Suprapubic skin (tissue), 3 donors: Measurements from ENCODE around the gene RPL15.

Experiments used
- CTCF ChIP-seq, 2 donors: fragments of 200-600 bp in 1 of 2; fragments of 450-650 bp in 1 of 2; sonication (generic) in 1 of 2; IDR thresholded peaks; one replicate each; pipeline ENCODE4 v1.5.1; 2016 to 2019; ENCODE audit warnings: antibody characterized with exemption in 2 of 2, mild to moderate bottlenecking in 1 of 2, moderate library complexity in 1 of 2
- EP300 ChIP-seq: sonication (generic); formaldehyde crosslinking; IDR thresholded peaks from one replicate; pipeline ENCODE4 v1.6.1; 2017; ENCODE audit warnings: antibody characterized with exemption
- POLR2A ChIP-seq, 2 donors: fragments of 450-650 bp; IDR thresholded peaks; one replicate each; pipeline ENCODE4 v1.6.1; 2017; ENCODE audit warnings: antibody characterized with exemption in 2 of 2, mild to moderate bottlenecking in 2 of 2, moderate library complexity in 2 of 2

- TF ChIP-seq POLR2A (IDR thresholded peaks at IDR 0.05) (no peak), EP300 (no peak), CTCF (IDR thresholded peaks at IDR 0.05) (no peak)
Measured at GRCh38 chr3:23964537-23965235, 47.8 kb downstream of the RPL15 start.
